Rectal smooth muscle tissue (tissue), 1 donor: ENCODE measurements around the gene GTF3C6.
A peak's percentile ranks its signal among the peaks of the same experiment; 100 is the strongest.

Experiments
- H3K27ac ChIP-seq: one replicate; pipeline ENCODE4 v1.7.0; 2013; ENCODE audit warnings: low read depth, low read length, inconsistent platforms
- H3K27me3 ChIP-seq: one replicate; pipeline ENCODE4 v1.7.0; 2013; ENCODE audit warnings: low read length; ENCODE audit not compliant: control insufficient read depth, insufficient read depth
- H3K36me3 ChIP-seq: one replicate; pipeline ENCODE4 v1.7.0; 2013; ENCODE audit warnings: low read length; ENCODE audit not compliant: control insufficient read depth, insufficient read depth
- H3K4me1 ChIP-seq: one replicate; pipeline ENCODE4 v1.7.0; 2013; ENCODE audit warnings: low read length; ENCODE audit not compliant: control insufficient read depth, insufficient read depth
- H3K4me3 ChIP-seq: one replicate; pipeline ENCODE4 v1.7.0; 2013; ENCODE audit warnings: low read length
- H3K9ac ChIP-seq: one replicate; pipeline ENCODE4 v1.7.0; 2013; ENCODE audit warnings: low read length

Gene GTF3C6

GRCh38 chr6:110958329-110959192 lies at the start of gene GTF3C6:
TSS of gene GTF3C6 (plus strand) at chr6:110958706. CDS start at chr6:110958770, 64 bp downstream.
- Histone ChIP-seq H3K4me1 (no peaks in the 10 kb centered on the region), H3K36me3 (peaks cover 6% of the 10 kb centered on the region), H3K27ac (peak within 1 kb of the TSS; percentile 92), H3K27me3 (no peaks in the 10 kb centered on the region), H3K9ac (peak within 1 kb of the TSS; percentile 95), H3K4me3 (peak within 1 kb of the TSS; percentile 99)

DNA sequence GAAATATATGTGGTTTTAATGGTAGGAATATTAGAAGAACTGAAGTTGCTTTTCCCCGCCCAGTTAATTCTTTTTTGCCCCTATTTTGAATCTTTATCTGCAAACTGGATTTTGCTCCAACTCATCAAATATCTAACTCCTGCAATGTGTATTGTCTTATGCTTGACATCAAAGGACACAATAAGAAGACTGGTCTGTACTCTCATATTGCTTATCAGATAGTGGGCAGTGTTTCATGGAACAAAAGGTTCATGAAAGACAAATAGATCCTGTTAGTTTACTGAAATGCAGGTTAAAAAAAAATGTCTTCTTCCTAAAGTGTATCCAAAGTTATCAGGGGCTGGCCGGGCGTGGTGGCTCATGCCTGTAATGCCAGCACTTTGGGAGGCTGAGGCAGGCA lies 27.7 kb upstream of the GTF3C6 start:
- Histone ChIP-seq H3K4me3 (no peak overlapping the region), H3K36me3 (no peaks in the 10 kb centered on the region), H3K27me3 (no peaks in the 10 kb centered on the region), H3K9ac (no peak overlapping the region), H3K4me1 (no peaks in the 10 kb centered on the region), H3K27ac (no peak overlapping the region)

DNA sequence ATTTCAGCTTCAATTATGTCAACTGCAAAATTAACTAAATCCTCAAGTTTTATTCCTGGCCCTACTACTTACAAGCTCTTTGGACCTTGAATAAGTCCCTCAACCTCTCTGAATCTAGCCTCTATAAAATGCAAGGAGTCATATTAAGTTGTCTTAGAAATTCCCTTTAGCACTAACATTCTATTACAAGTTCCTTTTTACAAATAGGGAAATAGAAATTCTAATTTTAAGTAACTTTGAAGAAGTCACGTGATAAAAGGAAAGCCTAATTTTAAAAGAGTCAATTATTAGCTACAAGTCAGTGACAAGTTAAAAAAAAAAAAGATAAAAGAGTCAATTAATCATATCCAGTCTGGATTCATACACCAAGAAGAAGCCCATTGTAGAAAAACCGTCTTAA lies 24.6 kb upstream of the GTF3C6 start:
- H3K4me3 ChIP-seq: no peak overlapping the region
- H3K4me1 ChIP-seq: no peaks in the 10 kb centered on the region
- no peak overlapping the region for H3K27ac ChIP-seq
- no peaks in the 10 kb centered on the region for H3K27me3 ChIP-seq
- H3K9ac ChIP-seq: no peak overlapping the region
- H3K36me3 ChIP-seq: no peaks in the 10 kb centered on the region

GRCh38 chr6:110934381-110934898 lies 24.1 kb upstream of the GTF3C6 start:
- H3K9ac ChIP-seq: no peak overlapping the region
- no peaks in the 10 kb centered on the region for H3K4me1 ChIP-seq
- H3K36me3 ChIP-seq: no peaks in the 10 kb centered on the region
- no peak overlapping the region for H3K27ac ChIP-seq
- H3K27me3 ChIP-seq: no peaks in the 10 kb centered on the region
- no peak overlapping the region for H3K4me3 ChIP-seq

DNA sequence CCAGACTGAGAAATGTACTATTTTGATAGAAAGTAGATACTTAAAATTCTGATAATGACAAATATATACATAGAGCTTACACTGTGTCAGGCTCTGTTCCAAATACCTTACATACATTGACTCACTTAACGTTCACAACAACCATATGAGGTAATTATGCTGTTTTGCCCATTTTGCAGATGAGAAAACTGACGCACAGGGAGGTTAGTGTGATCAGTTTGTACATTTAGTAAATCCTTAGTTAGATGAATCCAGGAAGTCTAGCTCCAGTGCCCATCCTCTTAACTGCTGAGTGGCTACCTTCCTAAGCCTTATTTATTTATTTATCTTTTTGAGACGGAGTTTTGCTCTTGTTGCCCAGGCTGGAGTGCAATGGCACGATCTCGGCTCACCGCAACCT lies 23.3 kb upstream of the GTF3C6 start:
- Histone ChIP-seq H3K9ac (no peak overlapping the region), H3K36me3 (no peaks in the 10 kb centered on the region), H3K27ac (no peak overlapping the region)

GRCh38 chr6:110938171-110938570 lies 20.3 kb upstream of the GTF3C6 start:
- no peak overlapping the region for H3K27ac ChIP-seq
- no peak overlapping the region for H3K9ac ChIP-seq
- H3K4me3 ChIP-seq: no peak overlapping the region

More for the DNA sequence above, 23.3 kb upstream of the GTF3C6 start:
- Histone ChIP-seq H3K4me1 (no peaks in the 10 kb centered on the region), H3K4me3 (no peak overlapping the region), H3K27me3 (no peaks in the 10 kb centered on the region)

DNA sequence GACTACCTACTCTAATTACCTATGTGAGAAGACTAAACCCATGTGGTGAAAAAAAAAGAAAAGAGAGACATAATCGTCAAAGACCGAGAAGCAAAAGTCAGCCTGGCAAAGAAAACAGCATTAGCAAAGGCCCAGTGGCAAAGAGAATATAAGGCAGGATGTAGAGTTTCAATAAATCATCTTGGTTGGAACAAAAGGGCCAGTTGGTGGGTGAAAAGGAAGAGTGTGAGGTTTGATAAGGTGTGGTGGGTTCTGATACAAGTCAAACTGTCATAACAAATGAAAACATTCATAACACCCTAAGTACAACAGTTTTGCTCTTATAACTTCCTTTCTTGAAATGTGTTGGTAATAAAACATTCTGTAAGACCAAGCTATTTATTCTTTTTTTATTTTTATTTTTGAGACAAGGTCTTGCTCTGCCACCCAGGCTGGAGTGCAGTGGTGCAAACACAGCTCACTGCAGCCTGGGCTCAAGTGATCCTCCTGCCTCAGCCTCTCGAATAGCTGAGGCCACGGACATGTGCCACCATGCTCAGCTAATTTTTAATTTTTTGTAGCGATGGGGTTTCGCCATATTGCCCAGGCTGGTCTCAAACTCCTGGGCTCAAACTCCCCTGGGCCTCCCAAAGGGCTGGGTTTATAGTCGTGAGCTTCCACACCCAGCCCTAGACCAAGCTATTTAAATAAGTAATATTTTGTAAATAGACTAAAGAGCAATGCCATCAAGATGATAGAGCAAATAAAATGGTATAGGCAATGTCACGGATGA lies 18.9 kb upstream of the GTF3C6 start:
- Histone ChIP-seq H3K9ac (no peak overlapping the region), H3K4me1 (no peaks in the 10 kb centered on the region), H3K4me3 (no peak overlapping the region), H3K27ac (no peak overlapping the region), H3K36me3 (no peaks in the 10 kb centered on the region), H3K27me3 (no peaks in the 10 kb centered on the region)

More at GRCh38 chr6:110938171-110938570, 20.3 kb upstream of the GTF3C6 start:
- no peaks in the 10 kb centered on the region for H3K36me3 ChIP-seq
- no peaks in the 10 kb centered on the region for H3K27me3 ChIP-seq
- H3K4me1 ChIP-seq: no peaks in the 10 kb centered on the region

DNA sequence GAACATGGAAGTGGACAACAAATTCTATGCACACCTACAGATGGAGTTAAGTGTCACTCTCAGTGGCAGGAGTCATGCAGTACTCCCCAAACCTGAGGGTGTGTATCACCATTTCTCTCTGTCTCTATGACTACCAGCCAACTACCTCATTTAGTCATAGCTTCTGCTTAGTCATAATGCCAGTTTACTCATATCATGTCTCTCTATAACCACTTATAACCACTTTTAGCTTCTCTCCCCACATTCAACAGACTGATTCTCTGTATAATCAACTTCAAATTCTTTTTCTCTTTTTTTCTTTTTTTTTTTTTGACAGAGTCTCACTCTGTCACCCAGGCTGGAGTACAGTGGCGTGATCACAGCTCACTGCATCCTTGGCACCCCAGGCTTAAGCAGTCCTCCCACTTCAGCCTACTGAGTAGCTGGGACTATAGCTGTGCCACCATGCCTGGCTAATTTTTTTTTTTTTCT lies 13.8 kb upstream of the GTF3C6 start:
- no peaks in the 10 kb centered on the region for H3K27me3 ChIP-seq
- no peak overlapping the region for H3K9ac ChIP-seq
- no peak overlapping the region for H3K4me3 ChIP-seq
- H3K27ac ChIP-seq: no peak overlapping the region
- no peaks in the 10 kb centered on the region for H3K4me1 ChIP-seq
- H3K36me3 ChIP-seq: no peaks in the 10 kb centered on the region

DNA sequence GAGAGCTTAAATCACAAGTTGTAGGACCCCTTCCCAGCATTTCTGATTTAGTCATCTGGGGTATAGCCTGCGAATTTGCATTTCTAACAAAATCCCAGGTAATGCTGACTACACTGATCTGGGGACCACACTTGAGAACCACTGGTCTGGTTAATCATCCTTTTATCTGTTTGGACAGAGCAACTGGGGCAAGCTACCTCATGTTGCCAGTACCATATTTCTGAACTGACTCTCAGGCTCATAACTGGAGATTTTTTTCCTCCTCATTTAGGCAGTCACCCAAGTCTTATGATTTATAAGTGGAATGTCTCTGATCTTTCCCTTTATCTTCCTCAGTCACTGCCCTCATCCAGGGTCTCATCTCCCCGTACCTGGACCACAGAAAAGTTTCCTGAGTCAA lies 12.0 kb upstream of the GTF3C6 start:
- Histone ChIP-seq H3K27me3 (no peaks in the 10 kb centered on the region), H3K4me1 (no peaks in the 10 kb centered on the region), H3K27ac (no peak overlapping the region), H3K9ac (no peak overlapping the region), H3K36me3 (no peaks in the 10 kb centered on the region), H3K4me3 (no peak overlapping the region)

DNA sequence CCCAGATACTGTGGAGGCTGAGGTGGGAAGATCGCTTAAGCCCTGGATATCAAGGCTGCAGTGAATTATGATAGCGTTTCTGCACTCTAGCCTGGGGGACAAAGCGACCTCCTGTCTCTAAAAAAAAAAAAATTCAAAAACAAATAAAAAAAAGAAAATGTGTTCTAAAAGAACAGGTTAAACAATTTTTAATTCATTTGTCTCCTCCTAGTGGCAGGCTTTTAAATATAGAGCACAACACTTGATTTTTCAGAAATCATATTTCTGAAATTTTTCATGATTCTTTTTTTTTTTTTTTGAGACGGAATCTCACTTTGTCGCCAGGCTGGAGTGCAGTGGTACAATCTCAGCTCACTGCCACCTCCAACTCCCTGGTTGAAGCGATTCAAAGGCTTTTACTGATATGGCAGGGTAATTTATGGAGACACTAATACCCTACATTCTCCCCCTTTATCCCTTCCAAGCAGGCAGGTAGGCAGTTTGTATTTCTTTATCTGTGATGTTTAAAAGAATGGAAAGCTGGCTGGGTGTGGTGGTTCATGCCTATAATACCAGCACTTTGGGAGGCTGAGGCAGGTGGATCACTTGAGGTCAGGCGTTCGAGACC lies 8.7 kb upstream of the GTF3C6 start:
- Histone ChIP-seq H3K27ac (no peak overlapping the region), H3K4me3 (no peak overlapping the region), H3K27me3 (no peaks in the 10 kb centered on the region), H3K4me1 (no peaks in the 10 kb centered on the region), H3K9ac (no peak overlapping the region), H3K36me3 (no peaks in the 10 kb centered on the region)

DNA sequence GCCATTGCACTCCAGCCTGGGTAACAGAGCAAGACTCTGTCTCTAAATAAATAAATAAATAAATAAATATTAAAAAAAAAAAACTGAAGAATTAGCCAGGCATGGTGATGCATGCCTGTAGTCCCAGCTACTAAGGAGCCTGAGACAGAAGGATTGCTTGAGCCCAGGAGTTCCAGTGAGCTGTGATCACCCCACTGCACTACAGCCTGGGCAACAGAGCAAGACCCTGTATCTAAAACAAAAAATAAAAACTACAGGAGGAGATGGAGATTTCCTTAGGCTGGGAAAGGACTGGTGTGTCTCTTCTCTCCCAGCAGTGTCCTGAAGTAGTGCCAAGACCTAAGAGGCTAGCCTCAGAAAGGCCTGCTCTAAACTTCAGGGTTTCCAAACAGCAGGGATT lies 8.1 kb upstream of the GTF3C6 start:
- H3K27ac ChIP-seq: no peak overlapping the region
- no peaks in the 10 kb centered on the region for H3K27me3 ChIP-seq
- H3K4me3 ChIP-seq: no peak overlapping the region
- H3K4me1 ChIP-seq: no peaks in the 10 kb centered on the region
- H3K9ac ChIP-seq: no peak overlapping the region
- no peaks in the 10 kb centered on the region for H3K36me3 ChIP-seq

DNA sequence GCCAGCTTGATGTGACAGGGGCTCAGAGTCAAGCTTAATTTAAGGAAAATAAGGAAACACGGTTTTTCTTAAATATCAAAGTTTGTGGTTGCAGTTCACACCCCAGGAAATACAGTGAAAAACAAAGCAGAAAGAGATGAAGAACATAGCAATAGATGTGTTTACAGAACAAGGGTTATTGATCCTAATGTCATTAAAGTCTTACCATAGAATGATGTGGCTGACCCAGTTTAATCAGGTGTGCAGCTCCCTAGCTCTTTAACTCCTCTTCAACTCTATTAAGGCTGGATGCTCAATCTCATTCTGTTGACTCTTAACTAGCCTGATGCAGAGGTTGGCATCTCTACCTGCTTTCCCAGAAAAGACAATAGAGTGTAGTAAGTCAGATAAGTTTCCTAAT lies 7.5 kb upstream of the GTF3C6 start:
- no peak overlapping the region for H3K4me3 ChIP-seq
- H3K4me1 ChIP-seq: no peaks in the 10 kb centered on the region
- no peak overlapping the region for H3K27ac ChIP-seq
- H3K9ac ChIP-seq: no peak overlapping the region
- H3K27me3 ChIP-seq: no peaks in the 10 kb centered on the region
- H3K36me3 ChIP-seq: no peaks in the 10 kb centered on the region
